ENCODE results near the gene TCF7.

The TCF7 gene

DNA sequence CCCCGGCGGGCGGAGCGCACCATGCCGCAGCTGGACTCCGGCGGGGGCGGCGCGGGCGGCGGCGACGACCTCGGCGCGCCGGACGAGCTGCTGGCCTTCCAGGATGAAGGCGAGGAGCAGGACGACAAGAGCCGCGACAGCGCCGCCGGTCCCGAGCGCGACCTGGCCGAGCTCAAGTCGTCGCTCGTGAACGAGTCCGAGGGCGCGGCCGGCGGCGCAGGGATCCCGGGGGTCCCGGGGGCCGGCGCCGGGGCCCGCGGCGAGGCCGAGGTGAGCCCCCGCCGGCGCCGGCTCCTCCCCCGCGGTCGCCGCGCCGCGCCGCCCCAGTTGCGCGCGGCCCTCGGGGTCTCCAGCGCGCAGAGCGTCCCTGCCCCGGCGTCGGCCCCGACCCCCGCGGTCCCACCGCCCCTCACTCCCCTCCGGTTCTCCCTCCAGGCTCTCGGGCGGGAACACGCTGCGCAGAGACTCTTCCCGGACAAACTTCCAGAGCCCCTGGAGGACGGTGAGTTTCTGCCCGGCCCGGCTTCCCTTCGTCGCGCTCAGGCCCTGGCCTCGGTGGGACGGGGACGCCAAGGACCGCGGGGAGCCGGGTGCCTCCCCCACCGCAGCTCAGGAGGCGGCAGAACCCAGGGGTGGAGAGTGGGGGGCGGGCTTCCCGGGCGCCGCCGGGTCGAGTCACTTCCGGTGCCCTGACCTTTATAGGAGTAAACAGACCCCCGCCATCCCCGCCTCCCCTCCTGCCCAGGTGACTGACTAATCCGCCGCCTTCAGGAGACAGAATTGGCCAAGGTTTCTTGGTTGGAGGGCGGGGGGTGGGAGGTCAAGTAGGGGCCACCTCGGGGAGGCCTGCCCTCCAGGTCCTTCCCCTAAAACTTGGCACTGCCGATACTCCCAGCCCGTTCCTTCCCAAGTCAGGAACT lies 665 bp downstream of the TCF7 start:
- peak; percentile 84 for DNase-seq

DNA sequence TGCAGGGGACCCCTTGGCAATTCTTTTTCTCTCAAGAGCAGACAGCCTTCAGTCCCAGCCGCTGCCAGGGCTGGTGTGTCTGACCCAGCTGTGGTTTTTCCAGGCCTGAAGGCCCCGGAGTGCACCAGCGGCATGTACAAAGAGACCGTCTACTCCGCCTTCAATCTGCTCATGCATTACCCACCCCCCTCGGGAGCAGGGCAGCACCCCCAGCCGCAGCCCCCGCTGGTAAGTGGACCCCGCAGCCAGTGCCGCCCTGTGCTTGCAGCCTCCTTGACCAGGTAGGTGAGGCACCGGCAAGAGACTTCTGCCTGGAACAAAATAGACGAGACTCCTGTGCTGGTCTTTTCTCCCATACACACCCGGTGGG lies 1.3 kb downstream of the TCF7 start:
- peak; percentile 64 for DNase-seq

DNA sequence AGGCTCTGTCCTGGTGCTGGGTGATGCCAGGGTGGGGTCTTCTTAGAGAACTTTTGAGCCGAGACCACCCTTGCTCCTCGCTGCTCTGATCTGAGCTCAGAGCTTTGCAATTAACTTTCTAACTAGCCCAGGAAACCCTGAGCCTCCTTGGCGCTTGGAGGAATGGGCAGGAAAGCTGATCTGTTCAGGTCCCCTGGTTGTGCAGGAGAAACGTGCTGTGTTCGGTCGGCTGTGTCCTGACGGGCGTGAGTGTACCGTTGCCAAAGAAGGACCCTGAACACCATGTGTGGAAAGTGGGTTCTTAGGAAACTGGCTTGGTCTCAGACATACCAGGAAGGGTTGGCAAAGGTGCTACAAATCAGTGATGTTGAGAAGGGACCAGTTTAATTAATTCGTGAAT lies 1.8 kb downstream of the TCF7 start:
- DNase-seq = no peak

DNA sequence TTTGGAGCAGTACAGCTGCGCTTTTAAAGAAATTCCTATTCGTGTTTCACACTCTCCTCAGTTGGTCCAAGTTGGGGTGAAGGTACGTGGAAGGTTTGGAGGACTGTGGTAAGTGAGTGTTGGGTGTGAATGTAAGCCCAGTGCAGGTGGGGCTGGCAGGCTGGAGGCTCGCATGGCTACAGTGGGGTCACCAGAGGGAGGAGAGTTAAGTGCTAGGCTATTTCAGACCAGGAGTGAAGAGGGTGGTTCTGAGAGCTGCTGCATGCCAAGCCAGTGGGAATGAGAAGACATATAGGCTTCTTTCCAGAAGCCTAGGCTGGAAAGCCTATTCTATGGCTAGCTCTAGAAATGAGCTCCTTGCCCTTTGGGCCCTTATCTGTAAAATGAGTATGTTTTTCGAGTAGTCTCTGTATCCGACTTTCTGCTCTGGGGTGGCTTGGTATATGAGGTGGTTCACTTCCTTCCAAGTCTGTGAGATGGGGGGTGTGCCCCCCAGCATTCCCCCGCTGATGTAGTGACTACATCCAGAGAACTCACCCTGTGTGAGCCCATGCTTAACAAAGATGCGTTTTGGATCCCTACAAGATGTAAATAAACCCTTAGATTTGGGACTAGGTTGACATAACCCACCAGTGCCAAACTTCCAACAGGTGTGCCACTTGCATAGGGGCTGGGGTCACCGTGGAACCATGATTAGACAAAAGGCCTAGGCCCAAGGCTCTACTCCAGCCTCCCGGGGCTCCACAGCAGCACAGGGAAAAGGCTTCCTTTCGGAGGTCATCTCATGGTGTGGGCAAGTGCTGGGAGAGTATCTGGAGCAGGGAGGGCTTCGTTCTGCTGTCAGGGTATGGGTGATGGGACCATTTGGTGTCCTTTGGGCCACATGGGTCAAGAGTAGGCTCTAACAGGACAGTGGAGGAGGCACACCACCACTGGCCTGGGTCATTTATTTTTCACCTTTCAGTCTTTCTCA lies 2.6 kb downstream of the TCF7 start:
- DNase-seq = no peak

DNA sequence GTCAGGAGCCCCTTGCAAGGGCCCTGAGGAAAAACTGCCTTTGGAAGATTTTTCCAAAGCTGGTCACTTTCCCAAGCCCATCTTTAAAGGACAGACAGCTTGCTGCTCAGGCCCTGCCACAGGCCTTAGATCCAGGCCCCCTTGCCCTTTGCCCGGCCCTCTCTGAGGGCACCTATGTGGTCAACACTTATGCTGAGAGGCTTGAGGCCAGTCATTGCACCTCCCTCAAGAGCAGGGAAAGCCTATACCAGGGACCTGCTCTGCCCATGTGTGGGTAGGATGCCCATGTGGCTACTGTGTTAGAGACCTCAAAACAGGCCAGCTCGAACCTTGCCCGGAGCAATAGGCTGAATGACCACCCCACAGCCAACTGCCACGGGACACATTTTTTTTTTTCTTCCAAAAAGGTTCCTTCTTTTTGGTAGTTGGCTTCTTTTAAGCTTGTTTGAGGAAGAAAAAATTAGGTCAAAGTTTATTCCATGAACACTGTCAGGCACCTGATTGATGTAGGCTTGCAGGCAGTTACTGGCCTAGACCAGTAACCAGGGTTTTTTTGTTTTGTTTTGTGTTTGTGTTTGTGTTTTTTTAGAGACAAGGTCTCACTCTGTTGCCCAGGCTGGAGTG lies 3.8 kb downstream of the TCF7 start:
- no peak for DNase-seq

DNA sequence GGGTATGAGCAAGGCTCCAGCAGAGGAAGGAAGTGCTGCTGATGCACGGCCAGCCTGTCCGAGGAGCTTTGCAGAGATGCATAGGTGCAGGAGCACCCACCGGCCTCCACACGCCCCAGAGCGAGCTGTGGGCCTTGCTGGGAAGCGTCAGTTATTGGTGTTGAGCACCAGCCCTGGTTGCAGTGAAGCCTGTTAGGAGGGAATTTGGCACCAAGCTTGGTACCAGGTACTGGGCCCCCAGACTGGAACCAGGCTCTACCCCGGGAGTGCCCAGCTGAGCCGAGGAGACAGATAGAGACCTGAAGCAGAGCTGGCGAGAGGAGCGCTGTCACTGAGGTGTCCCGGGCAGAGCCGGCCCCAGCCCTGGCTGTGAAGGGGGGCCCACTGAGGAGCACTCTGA lies 5.2 kb downstream of the TCF7 start:
- DNase-seq = no peak

DNA sequence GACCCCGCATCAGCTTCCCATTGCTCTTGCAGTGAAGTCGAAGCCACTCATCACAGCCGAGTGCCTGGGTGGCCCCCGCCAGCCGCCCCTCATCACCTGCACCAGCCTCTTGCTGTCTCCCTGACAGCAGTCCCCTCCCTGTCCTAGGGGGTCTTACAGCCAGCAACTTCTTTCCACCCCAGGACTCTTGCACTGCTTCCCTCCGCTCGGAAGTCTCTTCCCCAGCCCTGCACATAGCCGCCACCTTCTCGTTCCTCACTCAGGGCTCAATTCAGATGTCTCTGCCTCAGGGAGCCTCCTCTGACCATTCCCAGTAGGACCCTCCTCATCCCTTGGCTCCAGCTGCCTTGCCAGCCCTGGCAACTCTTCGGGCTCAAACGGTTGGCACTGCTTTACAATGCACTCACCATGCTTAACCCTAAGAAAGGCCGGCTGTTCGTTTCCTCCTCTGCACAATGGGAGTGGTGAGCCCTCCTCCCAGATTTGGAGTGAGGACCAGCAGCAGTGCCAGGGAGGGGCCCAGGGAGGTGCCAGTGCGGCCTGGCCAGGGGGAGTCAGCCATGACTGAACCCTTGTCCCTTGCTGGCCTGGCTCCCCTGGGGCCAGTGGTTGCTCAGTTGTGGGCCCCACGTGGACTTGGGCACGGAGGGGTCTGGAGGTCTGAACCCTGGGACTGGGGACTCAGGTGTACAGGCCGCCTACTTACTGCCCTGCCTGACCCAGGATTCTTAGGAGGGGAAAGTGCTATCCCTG lies 6.1 kb downstream of the TCF7 start:
- no peak for DNase-seq

DNA sequence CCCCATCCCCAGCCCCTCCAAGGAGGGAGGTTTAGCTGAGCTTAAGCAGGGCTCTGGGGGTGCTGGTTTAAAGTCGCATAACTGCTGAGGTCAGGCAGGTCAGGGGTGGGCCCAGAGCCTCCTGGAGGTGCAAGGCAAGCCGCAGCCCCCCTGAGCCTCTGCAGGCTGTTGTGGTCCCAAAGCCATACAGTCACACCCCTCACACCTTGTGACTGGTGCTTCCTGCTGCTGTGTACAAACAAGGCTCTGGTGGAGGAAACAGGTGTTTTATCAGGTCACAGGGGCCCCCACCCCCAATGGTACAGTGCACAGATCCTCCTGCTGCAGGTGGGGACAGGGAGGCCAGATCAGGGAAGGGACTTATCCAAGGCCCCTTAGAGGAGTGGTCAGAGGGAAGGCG lies 8.0 kb downstream of the TCF7 start:
- no peak for DNase-seq

DNA sequence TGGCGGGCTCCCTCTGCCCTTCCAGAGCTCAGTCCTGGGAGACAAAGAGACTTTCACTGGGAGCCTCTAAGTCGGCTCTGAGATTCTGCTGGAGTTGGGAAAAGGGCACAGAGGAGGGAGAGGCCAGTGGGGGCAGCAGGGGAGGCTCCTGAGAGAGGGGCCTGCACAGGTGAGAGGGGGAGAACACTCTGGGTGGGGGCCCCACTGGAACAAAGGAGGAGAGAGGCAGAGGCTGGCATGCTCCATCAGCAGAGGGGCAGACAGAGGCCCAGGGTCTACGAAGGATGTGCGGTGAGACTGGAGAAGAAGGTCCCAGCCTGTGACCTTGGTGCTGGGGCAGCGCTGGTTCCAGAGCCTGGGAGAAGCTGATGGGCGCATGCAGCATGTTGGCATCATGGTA lies 8.9 kb downstream of the TCF7 start:
- no peak for DNase-seq

DNA sequence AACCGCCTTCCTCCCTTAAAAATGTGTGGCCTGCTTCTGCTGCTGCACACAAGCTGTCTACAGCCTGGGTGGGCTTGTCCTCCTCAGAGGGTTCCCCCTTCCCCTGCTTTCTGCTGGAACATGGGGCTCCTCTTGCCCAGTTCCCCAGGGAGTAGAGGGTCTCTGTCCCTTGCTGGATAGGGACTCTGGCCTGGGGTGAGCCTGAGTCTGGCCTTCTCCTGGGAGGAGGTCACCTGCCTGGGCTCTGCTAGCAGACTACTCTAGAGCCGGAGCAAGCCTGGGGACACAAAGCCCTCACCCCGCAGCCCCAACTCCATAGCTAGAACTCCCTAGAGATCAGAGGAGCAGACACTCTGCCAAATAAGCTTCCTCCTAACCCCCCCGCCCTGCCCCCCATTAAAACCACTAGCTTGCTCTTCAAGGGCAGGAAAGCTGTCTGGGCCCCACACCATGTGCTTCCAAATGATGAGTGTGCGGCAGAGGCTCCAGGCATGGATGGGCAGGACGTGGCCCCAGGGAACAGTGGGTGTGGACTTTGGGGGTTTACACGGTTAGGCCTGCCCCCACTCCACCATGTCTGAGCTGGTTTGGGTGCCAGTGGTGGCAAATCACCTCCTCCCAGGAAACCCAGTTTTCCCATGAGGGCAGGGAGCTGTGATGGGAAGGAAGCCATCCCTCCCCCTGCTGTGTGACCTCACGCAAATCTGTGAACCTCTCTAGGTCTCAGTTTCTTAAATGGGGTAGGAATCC lies 10.0 kb downstream of the TCF7 start:
- DNase-seq = no peak

DNA sequence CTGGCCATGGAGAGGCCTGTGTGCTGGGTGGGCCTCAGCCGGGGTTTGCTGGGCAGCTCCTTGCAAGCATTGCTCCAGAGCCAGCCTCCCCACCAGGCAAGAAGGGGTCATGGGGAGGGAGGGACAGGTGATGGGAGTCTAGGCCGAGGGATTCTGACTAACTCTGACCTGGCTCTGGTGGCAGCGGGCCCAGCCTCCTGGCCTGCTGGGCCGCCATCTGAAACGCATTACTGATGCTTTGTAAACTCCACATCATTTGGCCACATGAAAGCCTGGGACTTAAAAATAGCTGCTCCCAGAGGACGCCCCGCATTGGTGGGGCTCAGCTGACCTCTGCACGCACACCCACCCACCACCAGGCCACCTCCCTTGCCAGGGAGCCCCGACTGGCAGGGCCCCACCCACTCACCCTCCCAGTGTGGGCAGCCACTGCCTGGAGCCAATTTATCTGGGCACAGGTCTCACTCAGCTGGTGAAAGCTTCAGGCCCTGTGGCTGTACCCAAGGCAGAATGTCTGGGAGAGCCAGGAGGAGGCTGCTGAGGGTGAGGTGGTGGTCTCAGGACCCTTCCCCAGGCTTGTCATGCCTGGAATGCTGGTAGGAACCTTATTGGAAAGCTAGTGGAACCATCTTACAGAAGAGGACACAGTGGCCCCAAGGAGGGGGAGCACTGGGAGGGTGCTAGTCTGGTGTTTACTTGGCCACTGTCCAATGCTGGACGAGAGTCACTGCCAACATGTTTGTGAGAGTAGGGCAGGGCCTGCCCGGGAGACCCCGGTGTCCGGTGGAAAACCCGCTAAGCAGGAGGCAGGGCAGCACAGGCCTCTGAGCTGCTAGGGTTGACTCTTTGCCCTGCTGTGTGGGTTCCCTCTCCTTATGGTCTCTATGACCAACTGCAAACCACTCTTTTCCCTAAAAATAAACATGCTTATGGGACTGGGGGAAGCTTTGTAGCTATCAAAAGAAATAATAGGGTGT lies 10.8 kb downstream of the TCF7 start:
- DNase-seq = no peak

DNA sequence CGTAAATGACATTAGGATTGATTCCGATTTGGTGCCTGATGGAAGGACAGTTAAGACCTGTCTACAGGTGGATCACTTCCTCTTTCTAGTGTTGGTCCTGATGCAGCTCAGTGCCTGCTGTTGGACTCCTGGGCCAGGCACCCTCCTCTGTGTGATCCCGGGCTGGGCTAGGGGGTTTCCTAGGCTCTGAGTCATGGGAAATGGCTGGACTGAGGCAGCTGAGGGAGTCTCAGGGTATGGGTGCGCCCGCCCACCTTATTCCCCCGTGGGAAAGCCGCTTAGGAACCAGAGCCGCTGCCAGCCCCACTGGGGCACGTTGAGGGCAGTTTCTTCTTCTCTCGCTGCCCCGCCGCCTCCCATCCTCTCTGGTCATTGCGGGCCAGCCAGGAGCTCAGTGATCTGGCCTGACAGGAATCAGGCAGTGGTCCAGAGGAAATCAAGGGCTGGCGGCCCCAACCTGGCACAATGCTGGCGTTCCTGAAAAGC lies 12.9 kb downstream of the TCF7 start:
- no peak for DNase-seq

DNA sequence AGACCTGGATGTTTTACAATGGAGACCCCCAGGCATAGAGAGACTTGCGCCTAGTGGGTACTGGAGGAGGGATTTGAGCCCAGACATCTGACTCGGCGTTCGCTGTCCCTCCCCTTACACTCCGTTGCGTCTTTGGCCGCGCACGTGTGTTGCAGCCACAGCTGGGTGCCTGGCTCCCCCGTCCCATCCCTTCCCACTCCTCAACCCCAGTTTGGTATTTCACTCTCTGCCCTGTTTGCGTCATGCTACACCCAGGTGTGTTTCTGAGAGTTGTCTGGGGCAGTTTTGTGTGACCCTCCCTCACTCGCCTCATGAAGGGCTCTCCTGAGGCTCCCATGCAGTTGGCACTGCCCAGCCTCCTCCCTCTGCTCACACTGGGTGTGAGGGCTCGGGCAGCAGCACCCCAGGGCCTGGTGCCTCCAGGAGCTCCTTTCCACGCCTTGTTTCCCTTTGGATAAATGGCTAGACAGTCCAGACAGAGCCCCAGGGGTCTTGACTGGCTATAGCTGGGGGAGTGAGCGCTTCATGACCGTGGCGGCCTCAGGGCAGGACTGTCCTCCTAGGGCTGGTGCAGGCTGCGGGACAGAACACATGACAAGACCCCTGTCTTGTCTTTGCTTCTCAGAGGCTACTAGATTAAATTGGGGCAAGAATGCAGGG lies 13.6 kb downstream of the TCF7 start:
- DNase-seq = no peak

DNA sequence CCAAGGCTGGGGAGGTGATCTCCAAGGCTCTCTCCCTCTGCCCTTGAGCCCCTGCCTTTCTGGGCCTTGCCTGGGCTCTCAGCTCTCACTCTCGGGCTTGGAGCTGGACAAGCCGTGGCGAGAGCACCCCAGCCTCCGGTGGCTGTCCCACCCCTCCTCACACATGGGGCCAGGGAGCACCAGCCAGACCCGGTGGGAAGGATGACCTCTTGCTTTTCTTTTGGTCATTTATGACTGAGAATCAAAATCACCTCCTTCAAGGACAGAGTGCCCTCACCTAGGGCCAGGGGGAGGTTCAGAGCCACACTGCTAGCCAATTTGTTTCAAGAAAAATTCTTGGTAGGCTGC lies 14.1 kb downstream of the TCF7 start:
- no peak for DNase-seq

DNA sequence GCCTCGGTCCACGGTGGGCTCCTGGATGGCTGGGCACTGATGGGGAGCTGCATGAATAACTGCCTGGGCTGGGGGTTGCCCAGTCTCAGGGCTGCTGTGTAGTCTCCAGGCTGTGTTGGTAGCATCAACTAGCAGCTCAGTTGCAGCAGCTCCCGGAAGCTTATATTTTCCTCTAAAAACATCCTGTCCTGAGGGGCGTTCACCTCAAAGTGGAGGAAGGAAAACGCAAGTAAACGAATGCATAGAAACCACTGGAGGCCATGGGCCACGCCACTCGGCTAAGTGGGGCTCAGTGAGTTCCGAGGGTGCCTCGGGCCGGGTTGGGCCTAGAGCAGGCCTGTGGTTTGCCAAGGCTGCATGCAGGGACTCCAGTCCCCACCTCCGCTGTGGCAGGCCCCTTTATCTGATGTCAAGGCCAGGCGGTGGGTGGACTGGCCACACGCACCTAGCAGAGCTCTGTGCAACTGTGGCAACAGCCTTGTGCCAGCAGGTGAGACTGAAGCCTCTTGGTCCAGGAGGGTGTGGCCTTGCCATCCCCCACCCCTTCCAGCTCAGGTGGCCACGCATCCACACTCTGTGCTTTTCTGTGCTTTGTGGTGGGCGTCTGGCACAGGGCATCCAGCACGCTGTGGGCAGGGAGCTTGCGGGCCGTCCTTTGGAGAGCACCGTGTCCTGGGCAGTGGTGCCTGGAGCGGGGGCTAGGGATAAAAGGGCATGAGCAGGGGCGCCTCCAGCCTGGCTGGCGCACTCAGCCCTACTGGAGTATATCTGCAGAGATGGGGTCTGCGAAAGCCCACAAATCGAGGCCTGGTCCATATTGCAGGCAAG lies 15.1 kb downstream of the TCF7 start:
- DNase-seq = peak; percentile 72

DNA sequence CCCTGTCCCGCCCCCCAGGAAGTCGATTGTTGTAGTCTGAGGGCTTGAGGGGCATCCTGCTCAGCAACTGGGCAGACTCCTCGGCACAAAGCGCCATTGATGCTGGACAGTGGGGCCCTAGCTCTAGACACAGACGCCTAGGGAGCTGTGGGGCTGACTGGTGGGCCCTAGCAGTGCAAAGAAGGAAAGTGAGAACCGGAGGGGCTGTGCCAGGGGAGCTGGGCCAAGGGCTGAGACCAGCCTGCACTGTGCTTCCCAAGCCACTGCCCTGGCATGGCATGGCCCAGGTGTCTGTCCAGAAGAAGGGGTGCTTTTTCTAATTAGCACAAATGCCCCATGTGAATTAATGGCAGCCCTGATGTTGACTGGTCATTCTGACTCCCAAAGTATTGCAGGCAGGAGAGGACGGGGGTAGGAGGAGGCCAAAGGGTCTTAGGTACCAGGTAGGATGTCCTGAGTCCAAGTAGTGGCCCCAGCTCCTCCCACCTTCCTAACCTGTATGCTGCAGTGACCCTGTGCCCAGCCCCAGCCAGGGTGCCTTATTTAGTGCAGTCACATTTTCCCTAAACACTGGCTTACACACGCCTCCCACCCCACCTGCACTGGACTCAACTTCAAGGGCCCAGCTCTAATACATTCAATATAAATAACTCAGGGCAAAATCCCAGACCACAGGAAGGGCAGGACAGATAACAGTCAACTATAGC lies 15.9 kb downstream of the TCF7 start:
- DNase-seq = no peak

DNA sequence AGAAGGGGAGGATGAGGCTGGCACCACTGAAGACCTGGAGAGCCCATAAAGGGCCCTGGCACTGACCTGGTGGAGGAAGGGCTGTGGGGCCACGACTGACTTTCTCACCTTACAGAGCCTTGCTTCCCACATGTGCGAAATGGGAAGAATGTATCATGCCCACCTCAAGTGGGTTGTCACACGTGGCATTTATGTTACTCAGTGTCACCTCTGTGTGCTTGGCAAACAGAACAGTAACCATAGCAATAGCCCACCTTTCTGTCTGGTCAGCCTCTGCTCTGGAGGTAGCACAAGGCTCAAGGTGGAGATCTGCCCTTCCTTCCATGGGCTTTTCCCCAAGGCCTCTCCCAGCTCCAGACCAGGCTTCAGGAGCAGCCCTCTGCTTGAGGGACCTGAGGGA lies 16.7 kb downstream of the TCF7 start:
- DNase-seq = peak; percentile 72

DNA sequence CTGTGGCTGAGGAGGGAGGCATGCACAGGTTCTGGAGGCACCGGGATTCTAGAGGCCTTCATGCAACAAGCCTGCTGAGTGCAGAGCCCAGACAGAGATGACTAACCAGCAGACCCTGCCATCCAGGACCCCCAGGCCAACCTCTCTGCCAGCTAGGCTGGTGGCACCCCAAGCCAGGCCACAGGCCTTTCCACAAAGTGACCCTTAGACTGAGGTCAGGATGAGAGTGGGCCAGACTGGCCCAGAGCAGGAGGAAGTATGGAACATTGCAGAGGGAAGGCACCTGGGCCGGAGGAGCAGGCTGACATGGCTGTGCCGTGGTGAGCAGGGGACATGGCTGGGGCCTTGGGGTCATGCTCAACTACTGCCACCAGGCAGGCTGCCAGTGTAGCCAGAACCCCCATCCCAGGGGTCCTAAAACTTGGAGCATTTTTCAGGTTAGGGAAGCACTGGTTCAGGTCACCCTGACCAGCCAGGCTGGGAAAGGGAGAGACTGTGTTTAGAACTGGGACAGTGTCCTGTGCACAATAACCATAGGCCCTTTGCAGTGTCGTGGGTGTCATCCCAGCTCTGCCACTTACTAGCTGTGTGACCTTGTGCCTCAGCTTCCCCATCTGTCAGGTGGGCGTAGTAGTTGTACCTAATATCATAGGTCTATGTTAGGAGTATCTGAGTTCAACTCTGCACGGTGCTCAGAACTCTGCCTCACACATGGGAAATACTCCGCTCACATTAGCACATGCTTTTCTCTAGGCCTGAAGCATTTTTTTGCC lies 17.3 kb downstream of the TCF7 start:
- DNase-seq = no peak

All from activated CD8-positive, alpha-beta memory T cell treated with anti-CD3 and anti-CD28 coated beads, Interleukin-2, amount 50 U/mL, for 48 hours (primary cell).